ENCODE data around the gene TRIM66.

GRCh38 chr11:8709002-8709672 lies 26.7 kb upstream of the TRIM66 start:
- TF ChIP-seq, protein P1, sequence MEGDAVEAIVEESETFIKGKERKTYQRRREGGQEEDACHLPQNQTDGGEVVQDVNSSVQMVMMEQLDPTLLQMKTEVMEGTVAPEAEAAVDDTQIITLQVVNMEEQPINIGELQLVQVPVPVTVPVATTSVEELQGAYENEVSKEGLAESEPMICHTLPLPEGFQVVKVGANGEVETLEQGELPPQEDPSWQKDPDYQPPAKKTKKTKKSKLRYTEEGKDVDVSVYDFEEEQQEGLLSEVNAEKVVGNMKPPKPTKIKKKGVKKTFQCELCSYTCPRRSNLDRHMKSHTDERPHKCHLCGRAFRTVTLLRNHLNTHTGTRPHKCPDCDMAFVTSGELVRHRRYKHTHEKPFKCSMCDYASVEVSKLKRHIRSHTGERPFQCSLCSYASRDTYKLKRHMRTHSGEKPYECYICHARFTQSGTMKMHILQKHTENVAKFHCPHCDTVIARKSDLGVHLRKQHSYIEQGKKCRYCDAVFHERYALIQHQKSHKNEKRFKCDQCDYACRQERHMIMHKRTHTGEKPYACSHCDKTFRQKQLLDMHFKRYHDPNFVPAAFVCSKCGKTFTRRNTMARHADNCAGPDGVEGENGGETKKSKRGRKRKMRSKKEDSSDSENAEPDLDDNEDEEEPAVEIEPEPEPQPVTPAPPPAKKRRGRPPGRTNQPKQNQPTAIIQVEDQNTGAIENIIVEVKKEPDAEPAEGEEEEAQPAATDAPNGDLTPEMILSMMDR (IDR thresholded peaks at IDR 0.05) = no peak
- no peak for TF ChIP-seq POLR2A (IDR thresholded peaks at IDR 0.05)
- peak; percentile 87 for TF ChIP-seq EP300 (IDR thresholded peaks at IDR 0.05; ENCODE audit: low read depth)
